IMR-90 (cell line): ENCODE data around the gene CUX1. TPM values are rescaled to one million over a fixed set of nuclear protein-coding genes. Genes with fewer than 3 reads are reported as not detected.

ENCODE experiments used
- ATAC-seq: fragments of 200-7000 bp; cut with Tn5 transposase; 2 replicates; pipeline ENCODE4 v1.9.1; 2020; ENCODE audit warnings: low read depth, mild to moderate bottlenecking, moderate library complexity
- BruUV-seq: library from RNA; stranded (reverse); fragments of 400-500 nt; replicated peaks from 2 replicates; lab custom pipeline; 2021; lab: Mats Ljungman, UMichigan
- CTCF ChIA-PET: fragments of 300-600 bp; formaldehyde crosslinking; extraction: SDS; loops from one replicate; lab custom pipeline; 2021; ENCODE audit warnings: antibody characterized with exemption; lab: Yijun Ruan, JAX
- POLR2A ChIA-PET: fragments of 300-600 bp; sonication (Branson Sonifier 250); formaldehyde crosslinking; loops from one replicate; lab custom pipeline; 2022; ENCODE audit warnings: antibody characterized with exemption; ENCODE audit not compliant: unreplicated experiment; lab: Charles Lee
- DNase-seq: peaks from one replicate; pipeline ENCODE4 v3.0.0; 2013
- H2AFZ ChIP-seq: replicated peaks from 2 replicates; pipeline ENCODE3; 2013; ENCODE audit warnings: low read length, mild to moderate bottlenecking; ENCODE audit not compliant: poor library complexity
- H2AK5ac ChIP-seq: 2 replicates; pipeline ENCODE4 v1.6.1; 2013; ENCODE audit warnings: low read depth, low read length, inconsistent platforms
- H2AK9ac ChIP-seq: replicated peaks from 2 replicates; pipeline ENCODE3; 2013; ENCODE audit warnings: mild to moderate bottlenecking, low read depth, low read length, moderate library complexity; ENCODE audit not compliant: poor library complexity
- H2BK120ac ChIP-seq: 2 replicates; pipeline ENCODE4 v1.6.1; 2013; ENCODE audit warnings: low read depth, low read length, inconsistent platforms
- H2BK15ac ChIP-seq: 3 replicates; pipeline ENCODE4 v1.6.1; 2013; ENCODE audit warnings: low read depth, low read length, inconsistent platforms
- H2BK20ac ChIP-seq: 2 replicates; pipeline ENCODE4 v1.6.1; 2013; ENCODE audit warnings: low read depth, mild to moderate bottlenecking, inconsistent platforms, low read length, moderate library complexity
- H2BK5ac ChIP-seq: 2 replicates; pipeline ENCODE4 v1.6.1; 2013; ENCODE audit warnings: mild to moderate bottlenecking, low read depth, low read length, inconsistent platforms; ENCODE audit not compliant: poor library complexity, severe bottlenecking
- H3K14ac ChIP-seq: replicated peaks from 2 replicates; pipeline ENCODE4 v1.6.1; 2013; ENCODE audit warnings: low read depth, low read length, inconsistent platforms
- H3K18ac ChIP-seq: 2 replicates; pipeline ENCODE4 v1.6.1; 2013; ENCODE audit warnings: low read depth, low read length, control low read depth
- H3K23ac ChIP-seq: 2 replicates; pipeline ENCODE4 v1.6.1; 2013; ENCODE audit warnings: low read depth, low read length, inconsistent platforms
- H3K27ac ChIP-seq: 2 replicates; pipeline ENCODE4 v1.5.1; 2013; ENCODE audit warnings: mild to moderate bottlenecking, control low read depth, low read length; ENCODE audit not compliant: insufficient read depth
- H3K27me3 ChIP-seq: 2 replicates; pipeline ENCODE4 v1.6.1; 2013; ENCODE audit warnings: low read length; ENCODE audit not compliant: control insufficient read depth, insufficient read depth
- H3K36me3 ChIP-seq: 2 replicates; pipeline ENCODE4 v1.6.1; 2013; ENCODE audit warnings: low read length, mixed read lengths; ENCODE audit not compliant: control insufficient read depth, insufficient read depth
- H3K4ac ChIP-seq: 2 replicates; pipeline ENCODE4 v1.6.1; 2013; ENCODE audit warnings: low read depth, low read length, inconsistent platforms
- H3K4me1 ChIP-seq: 2 replicates; pipeline ENCODE4 v1.6.1; 2013; ENCODE audit warnings: low read length, mixed read lengths; ENCODE audit not compliant: control insufficient read depth, insufficient read depth
- H3K4me2 ChIP-seq: 2 replicates; pipeline ENCODE4 v1.6.1; 2013; ENCODE audit warnings: low read depth, mild to moderate bottlenecking, control low read depth, low read length, moderate library complexity
- H3K4me3 ChIP-seq: 2 replicates; pipeline ENCODE4 v1.5.1; 2013; ENCODE audit warnings: low read depth, mild to moderate bottlenecking, control low read depth, low read length, moderate library complexity; ENCODE audit not compliant: insufficient read depth
- H3K56ac ChIP-seq: 2 replicates; pipeline ENCODE4 v1.6.1; 2013; ENCODE audit warnings: low read length, inconsistent platforms; ENCODE audit not compliant: insufficient read depth; ENCODE audit errors: extremely low read depth
- H3K79me1 ChIP-seq, 2 experiments: 2 replicates each; pipeline ENCODE4 v1.6.1; 2013; ENCODE audit warnings: low read length in 2 of 2, inconsistent platforms in 1 of 2, low read depth in 1 of 2
- H3K9ac ChIP-seq: 2 replicates; pipeline ENCODE4 v1.6.1; 2013; ENCODE audit warnings: low read depth, low read length, control low read depth
- H3K9me1 ChIP-seq: 2 replicates; pipeline ENCODE4 v1.6.1; 2013; ENCODE audit warnings: low read length, inconsistent platforms; ENCODE audit not compliant: insufficient read depth
- H3K9me3 ChIP-seq: 2 replicates; pipeline ENCODE4 v1.6.1; 2013; ENCODE audit warnings: low read length; ENCODE audit not compliant: control insufficient read depth, insufficient read depth
- H4K20me1 ChIP-seq: 2 replicates; pipeline ENCODE4 v1.6.1; 2013; ENCODE audit warnings: low read length, inconsistent platforms; ENCODE audit not compliant: insufficient read depth
- H4K5ac ChIP-seq: 2 replicates; pipeline ENCODE4 v1.6.1; 2013; ENCODE audit warnings: mild to moderate bottlenecking, low read depth, low read length, control low read depth
- H4K8ac ChIP-seq, 2 experiments: 2 replicates each; pipeline ENCODE4 v1.6.1; 2013; ENCODE audit warnings: low read depth in 2 of 2, low read length in 2 of 2, control low read depth in 1 of 2, inconsistent platforms in 1 of 2
- H4K91ac ChIP-seq: 2 replicates; pipeline ENCODE4 v1.6.1; 2013; ENCODE audit warnings: low read depth, low read length, inconsistent platforms; ENCODE audit not compliant: insufficient read depth
- BHLHE40 ChIP-seq: fragments of 150-350 bp; IDR thresholded peaks from 2 replicates; pipeline ENCODE4 v1.6.1; 2016; ENCODE audit warnings: mild to moderate bottlenecking, low read depth, low read length
- CHD1 ChIP-seq: IDR thresholded peaks from 2 replicates; pipeline ENCODE4 v1.6.1; 2012; ENCODE audit warnings: low read depth, low read length, improper control_type of control experiment
- CTCF ChIP-seq: conservative IDR thresholded peaks from 2 replicates; pipeline ENCODE4 v1.5.1; 2012; ENCODE audit warnings: mild to moderate bottlenecking, low read depth, low read length, improper control_type of control experiment
- FOS ChIP-seq: fragments of 150-350 bp; IDR thresholded peaks from 2 replicates; pipeline ENCODE4 v1.6.1; 2016; ENCODE audit warnings: low read depth, low read length
- MAZ ChIP-seq: IDR thresholded peaks from 2 replicates; pipeline ENCODE4 v1.6.1; 2012; ENCODE audit warnings: low read depth, mild to moderate bottlenecking, low read length, improper control_type of control experiment, moderate library complexity, borderline replicate concordance
- RAD21 ChIP-seq: IDR thresholded peaks from 2 replicates; pipeline ENCODE4 v1.6.1; 2012; ENCODE audit warnings: low read length, improper control_type of control experiment
- RCOR1 ChIP-seq: IDR thresholded peaks from 2 replicates; pipeline ENCODE4 v1.6.1; 2012; ENCODE audit warnings: mild to moderate bottlenecking, low read length, improper control_type of control experiment; ENCODE audit not compliant: insufficient replicate concordance
- RFX5 ChIP-seq: IDR thresholded peaks from 2 replicates; pipeline ENCODE4 v1.8.0; 2012; ENCODE audit warnings: low read depth, mild to moderate bottlenecking, low read length, moderate library complexity
- SMC3 ChIP-seq: fragments of 150-350 bp; IDR thresholded peaks from 2 replicates; pipeline ENCODE4 v1.6.1; 2016; ENCODE audit warnings: low read depth, mild to moderate bottlenecking, antibody characterized with exemption, low read length, moderate library complexity
- WGBS, 2 experiments: methylation state at CpG; one replicate each; pipeline versions ENCODE4 v1.1.5 to v1.1.7; 2013; ENCODE audit warnings: missing lambda C conversion rate in 2 of 2; ENCODE audit not compliant: insufficient read length in 1 of 2; ENCODE audit errors: extremely low coverage in 2 of 2; 5-methylcytosine and 5-hydroxymethylcytosine counted together
- dilution Hi-C: fragments of 300-500 bp; cut with HindIII; formaldehyde crosslinking; loops from one replicate; pipeline ENCODE4 v1.14.3; 2018; ENCODE audit warnings: low sequenced_read_pairs; ENCODE audit not compliant: unreplicated experiment
- in situ Hi-C: fragments of 300-500 bp; cut with MboI; formaldehyde crosslinking; loops from 3 replicates; pipeline ENCODE4 v1.14.3; 2019; ENCODE audit warnings: low sequenced_read_pairs, inconsistent platforms, mixed read lengths
- intact Hi-C: fragments of 100-400 bp; cut with micrococcal nuclease; formaldehyde crosslinking; loops from 2 replicates; pipeline ENCODE4 v1.10.0; 2022
- polyA plus RNA-seq, 3 experiments: library from polyadenylated mRNA; depleted of rRNA; stranded (reverse); fragments of >200 nt; gene quantifications; 2 replicates each; pipeline ENCODE4 v1.2.3, GENCODE V29; 2012; ENCODE audit warnings: low replicate concordance in 1 of 3
- total RNA-seq: library from RNA; depleted of rRNA; stranded (reverse); fragments of >200 nt; gene quantifications from 2 replicates; pipeline ENCODE4 v1.2.3, GENCODE V29; 2012
- TF ChIP-seq, protein P1 (sequence below): fragments of 150-350 bp; IDR thresholded peaks from 2 replicates; pipeline ENCODE4 v1.6.1; 2016; ENCODE audit warnings: low read depth, mild to moderate bottlenecking, low read length, moderate library complexity, borderline replicate concordance
- TF ChIP-seq, protein P2 (sequence below): fragments of 150-350 bp; IDR thresholded peaks from 2 replicates; pipeline ENCODE4 v1.6.1; 2017; ENCODE audit warnings: mild to moderate bottlenecking, antibody characterized with exemption, low read length, low read depth

Gene CUX1
- total and polyA plus RNA-seq, 2 of the 4 experiments (the other 2 are of a cell fraction), result 19.7 to 46.4 TPM

- H3K27ac ChIP-seq, result no peak overlapping the region
- H3K4me2 ChIP-seq, result no peak overlapping the region
These were observed 404.5 kb downstream of the CUX1 start for GRCh38 chr7:102221961-102222360.

More at GRCh38 chr7:102221961-102222360, 404.5 kb downstream of the CUX1 start:
- Histone ChIP-seq H2BK15ac (no peak overlapping the region), H4K20me1 (peaks cover 5% of the 10 kb centered on the region; the same call in 1 of the 2 replicates), H3K56ac (no peak overlapping the region), H3K14ac (peak overlapping the region; percentile 67), H3K18ac (peak overlapping the region; percentile 55; the same call in 1 of the 2 replicates), H4K91ac (0 out of 2 replicates have a peak overlapping the region, but pooled peaks have one; percentile 23), H3K27me3 (no peaks in the 10 kb centered on the region), H2BK20ac (no peak overlapping the region), H3K79me1 (peaks cover 7 to 30% of the 10 kb centered on the region in 2 experiments; a peak in 3 of 4 replicates), H2BK120ac (peak overlapping the region; percentile 6; the same call in 1 of the 2 replicates), H2BK5ac (peak overlapping the region; percentile 80), H2AK5ac (peak overlapping the region; percentile 66), H3K23ac (peak overlapping the region; percentile 35; the same call in 1 of the 2 replicates), H3K4me1 (peaks cover 15% of the 10 kb centered on the region), H2AFZ (peak overlapping the region; percentile 13), H3K9me3 (no peaks in the 10 kb centered on the region), H4K8ac (peak overlapping the region in 1 of 2 experiments; percentile 17; a peak in 1 of 4 replicates), H3K9me1 (peaks cover 18% of the 10 kb centered on the region), H2AK9ac (no peak overlapping the region), H3K4me3 (no peak overlapping the region), H3K4ac (peak overlapping the region; percentile 15), H3K36me3 (peaks cover 3% of the 10 kb centered on the region; the same call in 1 of the 2 replicates), H3K9ac (no peak overlapping the region), H4K5ac (no peak overlapping the region; the same call in 1 of the 2 replicates)
- in situ Hi-C loops, result no loop called here
- ChIA-PET CTCF (no interaction called here), POLR2A (no interaction called here)
- intact Hi-C loops, result no loop called here
- dilution Hi-C loops, result no loop called here
- no CpG with 5 or more reads among the region's 9 CpGs for WGBS, 2 experiments
- TF ChIP-seq, protein P1, sequence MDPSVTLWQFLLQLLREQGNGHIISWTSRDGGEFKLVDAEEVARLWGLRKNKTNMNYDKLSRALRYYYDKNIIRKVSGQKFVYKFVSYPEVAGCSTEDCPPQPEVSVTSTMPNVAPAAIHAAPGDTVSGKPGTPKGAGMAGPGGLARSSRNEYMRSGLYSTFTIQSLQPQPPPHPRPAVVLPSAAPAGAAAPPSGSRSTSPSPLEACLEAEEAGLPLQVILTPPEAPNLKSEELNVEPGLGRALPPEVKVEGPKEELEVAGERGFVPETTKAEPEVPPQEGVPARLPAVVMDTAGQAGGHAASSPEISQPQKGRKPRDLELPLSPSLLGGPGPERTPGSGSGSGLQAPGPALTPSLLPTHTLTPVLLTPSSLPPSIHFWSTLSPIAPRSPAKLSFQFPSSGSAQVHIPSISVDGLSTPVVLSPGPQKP, result no peak
- TF ChIP-seq CTCF (no peak), BHLHE40 (no peak), SMC3 (no peak), MAZ (no peak), RAD21 (no peak), FOS (no peak), RFX5 (no peak), RCOR1 (no peak), CHD1 (no peak)
- TF ChIP-seq, protein P2, sequence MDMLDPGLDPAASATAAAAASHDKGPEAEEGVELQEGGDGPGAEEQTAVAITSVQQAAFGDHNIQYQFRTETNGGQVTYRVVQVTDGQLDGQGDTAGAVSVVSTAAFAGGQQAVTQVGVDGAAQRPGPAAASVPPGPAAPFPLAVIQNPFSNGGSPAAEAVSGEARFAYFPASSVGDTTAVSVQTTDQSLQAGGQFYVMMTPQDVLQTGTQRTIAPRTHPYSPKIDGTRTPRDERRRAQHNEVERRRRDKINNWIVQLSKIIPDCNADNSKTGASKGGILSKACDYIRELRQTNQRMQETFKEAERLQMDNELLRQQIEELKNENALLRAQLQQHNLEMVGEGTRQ, result no peak
- ATAC-seq (no peak), DNase-seq (no peak)
- BruUV-seq, result no TSS peak
